Stimulated activated naive CD8-positive, alpha-beta T cell treated with anti-CD3 and anti-CD28 coated beads, Interleukin-15, Interleukin-2, amounts not matched to agents 100 U/mL and 50 U/mL, for 24 hours (primary cell): ENCODE measurements around the gene ARNT2.

Source experiments
- ATAC-seq: fragments of 150-1000 bp; cut with Tn5 transposase; one replicate; pipeline ENCODE4 v1.10.0; 2021
- DNase-seq: peaks from one replicate; pipeline ENCODE4 v3.0.0; 2021

Gene ARNT2

DNA sequence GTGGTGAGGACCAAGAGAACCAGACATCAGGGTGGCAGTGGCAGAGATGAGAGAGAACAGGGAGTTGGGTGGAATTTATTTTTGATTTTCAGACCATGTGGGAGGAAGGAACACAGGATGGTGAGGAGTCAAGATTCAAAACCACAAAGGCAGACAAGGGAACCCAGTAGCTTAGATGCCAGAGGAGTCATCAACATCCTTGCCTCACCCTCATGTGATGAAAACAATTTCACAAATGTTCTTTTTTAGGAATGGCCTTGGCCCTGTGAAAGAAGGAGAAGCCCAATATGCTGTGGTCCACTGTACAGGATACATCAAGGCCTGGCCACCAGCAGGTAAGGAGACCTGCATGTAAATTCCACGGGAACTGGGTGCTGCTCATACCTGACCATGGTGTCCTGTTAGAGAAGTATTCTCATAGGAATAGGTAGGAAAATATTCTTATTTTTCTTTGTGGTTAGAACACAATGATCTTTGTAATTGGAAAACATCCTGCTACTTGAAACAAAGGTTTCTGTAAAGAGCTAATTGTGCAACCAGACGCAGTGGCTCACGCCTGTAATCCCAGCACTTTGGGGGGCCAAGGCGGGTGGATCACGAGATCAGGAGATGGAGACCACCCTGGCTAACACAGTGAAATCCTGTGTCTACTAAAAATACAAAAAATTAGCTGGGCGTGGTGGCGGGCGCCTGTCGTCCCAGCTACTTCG is 110.0 kb downstream of the ARNT2 start:
- no peak for ATAC-seq
- DNase-seq = no peak

DNA sequence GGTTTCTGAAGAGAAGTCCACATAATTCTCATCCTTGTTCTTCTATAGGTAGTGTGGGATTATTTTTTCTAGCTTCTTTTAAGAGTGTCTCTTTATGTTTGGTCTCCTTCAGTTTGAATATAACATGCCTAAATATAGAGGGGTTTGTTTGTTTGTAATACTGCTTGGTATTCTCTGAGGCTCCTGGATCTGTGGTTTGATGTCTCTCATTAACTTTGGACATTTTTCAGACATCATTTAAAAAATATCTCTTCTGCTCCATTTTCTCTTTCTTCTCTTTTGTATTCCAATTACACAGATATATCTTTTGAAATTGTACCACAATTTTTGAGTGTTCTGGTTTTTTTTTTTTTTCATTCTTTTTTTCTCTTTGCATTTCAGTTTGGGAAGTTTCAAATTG is 113.1 kb downstream of the ARNT2 start:
- ATAC-seq (no peak), DNase-seq (no peak)

DNA sequence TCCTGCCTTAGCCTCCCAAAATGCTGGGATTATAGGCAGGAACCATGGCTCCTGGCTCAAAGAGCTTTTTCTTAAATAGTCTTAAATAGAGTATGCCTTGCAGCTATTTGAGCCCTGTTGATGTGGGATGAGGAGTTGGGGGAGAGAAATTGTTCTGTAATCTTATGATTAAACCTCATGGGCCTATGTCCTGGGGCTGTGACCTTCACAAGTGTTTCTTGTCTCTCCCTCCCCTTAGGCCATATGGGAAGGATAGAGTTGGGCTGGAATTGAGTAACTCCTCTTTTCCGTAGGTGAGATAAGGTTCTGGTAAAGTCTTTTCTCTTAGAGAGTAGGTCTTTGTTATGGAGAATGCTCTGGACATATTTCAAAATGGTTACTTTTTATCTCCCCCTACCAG is 114.3 kb downstream of the ARNT2 start:
- DNase-seq (no peak), ATAC-seq (no peak)

DNA sequence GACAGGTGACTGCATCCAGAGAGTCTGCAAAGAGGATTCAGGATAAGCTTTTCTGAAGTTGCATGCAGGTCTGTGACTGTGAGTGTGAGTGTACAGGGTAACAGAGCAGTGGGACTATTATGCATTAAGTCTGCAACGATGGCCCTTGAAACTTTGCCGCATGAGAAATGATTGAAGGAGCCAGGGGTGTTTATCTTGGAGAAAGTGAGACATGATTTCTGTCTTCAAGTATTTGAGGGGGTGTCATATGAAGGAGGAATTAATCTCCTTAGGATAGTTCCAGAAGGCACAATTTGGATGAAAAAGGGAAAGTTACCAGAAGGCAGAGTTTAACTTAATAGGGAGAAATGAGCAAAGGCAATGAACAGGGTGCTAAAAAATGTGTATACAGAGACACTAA is 119.6 kb downstream of the ARNT2 start:
- DNase-seq = no peak
- ATAC-seq = no peak

DNA sequence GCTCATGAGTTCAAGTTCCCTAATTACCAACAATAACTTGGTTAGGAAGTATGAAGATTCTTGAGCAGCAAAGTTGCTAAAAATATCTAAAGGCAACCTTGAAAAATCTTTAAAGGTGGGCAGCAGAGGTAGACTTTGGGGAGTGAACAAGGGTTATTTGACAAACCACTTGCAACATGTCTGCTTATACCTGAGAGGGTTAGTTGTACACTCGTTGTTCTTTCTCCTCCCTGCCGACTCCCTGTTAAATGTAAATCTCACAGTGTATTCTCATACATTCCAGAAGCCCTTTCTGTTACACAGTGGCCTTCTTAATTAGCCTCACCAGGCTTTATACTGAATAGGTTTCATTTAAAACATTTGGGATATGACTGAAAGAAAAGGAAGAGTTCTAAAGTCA is 121.7 kb downstream of the ARNT2 start:
- ATAC-seq (no peak), DNase-seq (no peak)

DNA sequence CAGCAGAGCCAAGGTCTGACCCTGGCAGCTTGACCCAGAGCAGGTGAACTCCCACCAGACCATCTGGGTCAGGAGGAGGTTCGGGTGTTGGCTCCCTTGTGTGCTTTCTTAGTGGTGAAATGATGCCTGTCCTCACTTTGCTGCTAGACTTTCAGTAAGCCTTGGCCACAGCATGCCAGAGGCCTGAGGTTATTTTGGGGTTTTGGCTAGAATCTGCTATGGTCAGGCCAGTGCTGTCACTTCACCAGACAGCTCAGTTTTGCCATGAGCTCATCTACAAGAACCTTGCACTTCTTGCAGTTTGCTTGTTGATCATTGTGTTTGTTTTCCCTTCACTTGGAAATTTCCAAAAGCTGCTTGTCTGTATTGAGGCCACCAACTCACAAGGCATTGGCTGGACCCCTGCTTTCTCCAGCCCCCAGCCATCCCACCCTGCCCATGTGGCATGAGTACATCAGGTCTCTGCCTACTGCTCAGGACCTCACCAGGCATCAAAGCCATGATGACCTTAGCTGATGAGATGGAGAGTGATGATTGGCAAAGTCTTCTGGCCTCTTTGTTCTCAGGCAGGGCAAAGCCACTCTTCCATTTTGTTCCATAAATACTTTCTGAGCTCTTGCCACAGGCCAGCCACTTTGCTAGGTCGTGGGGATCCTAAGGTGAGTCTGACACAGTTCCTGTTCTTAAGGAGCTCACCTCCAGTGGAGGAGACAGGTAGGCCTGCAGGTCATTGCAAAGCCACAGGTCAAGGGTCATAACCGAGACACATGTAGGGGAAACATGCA is 122.6 kb downstream of the ARNT2 start:
- no peak for DNase-seq

DNA sequence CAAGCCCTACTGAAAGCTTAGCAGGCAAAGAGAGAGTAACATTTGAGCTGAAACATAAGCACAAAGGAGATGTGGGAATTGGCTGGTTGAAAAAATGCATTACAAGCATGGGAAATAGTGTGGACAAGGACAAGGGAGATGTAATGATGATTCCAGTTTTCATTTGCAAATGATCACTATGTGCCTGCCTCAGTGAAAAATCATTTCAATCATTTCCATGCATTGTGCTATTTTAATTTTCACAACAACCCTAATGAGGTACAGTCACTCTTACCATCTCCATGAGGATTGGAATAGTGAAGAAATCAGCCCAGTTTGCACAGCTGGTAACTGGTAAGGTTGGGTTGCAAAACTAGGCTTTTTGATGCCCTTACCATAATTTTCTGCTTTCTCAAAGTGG is 123.2 kb downstream of the ARNT2 start:
- ATAC-seq (no peak), DNase-seq (no peak)

More for the DNA sequence above, 122.6 kb downstream of the ARNT2 start:
- no peak for ATAC-seq

DNA sequence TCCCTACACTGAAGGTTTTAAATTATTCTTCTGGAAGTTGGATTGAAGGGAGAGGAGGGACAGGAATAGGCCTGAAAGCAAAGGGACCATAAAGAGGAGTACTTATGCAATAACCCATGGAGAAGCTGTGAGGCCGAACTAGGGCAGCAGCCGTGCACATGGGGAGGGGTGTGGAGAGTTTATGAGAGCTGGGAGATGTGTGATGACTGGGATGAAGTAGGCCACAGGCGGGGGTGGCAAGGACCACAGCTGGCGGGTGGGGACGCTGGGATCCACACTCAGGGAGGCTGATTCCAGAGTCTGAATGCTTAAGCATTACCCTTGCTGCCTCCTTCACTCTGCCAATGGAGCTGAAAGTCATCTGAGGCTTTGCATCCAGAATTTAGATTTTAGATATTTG is 123.8 kb downstream of the ARNT2 start:
- ATAC-seq (no peak), DNase-seq (no peak)

DNA sequence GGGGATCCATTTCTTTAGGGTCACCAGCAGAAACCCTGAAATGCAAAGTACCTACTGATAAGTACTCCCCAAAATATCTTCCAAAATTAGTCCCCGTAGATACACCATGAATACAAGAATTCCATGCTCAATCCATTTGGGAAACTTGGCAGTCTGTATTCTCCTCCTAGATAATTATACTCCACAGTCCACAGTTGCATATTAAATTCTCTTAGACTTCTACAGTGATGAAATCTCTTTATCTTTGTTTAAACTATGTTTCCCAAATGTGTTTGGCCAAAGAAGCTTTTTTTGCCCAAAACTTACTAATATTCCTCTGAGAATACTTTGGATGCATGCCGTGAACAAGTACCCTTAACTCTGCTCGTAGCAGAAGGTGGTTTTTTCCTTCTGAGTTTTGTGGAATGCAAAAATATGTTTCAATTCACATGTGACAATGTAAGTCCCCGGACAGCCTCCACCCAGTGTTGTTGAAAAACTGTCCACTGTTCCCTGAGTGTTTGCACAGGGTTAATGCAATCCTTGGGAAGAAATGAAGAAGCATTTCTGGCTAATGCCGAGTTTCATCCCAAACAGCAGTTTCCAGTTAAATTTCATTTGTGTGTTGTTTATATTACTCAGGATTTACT is 126.7 kb downstream of the ARNT2 start:
- DNase-seq (no peak), ATAC-seq (no peak)

DNA sequence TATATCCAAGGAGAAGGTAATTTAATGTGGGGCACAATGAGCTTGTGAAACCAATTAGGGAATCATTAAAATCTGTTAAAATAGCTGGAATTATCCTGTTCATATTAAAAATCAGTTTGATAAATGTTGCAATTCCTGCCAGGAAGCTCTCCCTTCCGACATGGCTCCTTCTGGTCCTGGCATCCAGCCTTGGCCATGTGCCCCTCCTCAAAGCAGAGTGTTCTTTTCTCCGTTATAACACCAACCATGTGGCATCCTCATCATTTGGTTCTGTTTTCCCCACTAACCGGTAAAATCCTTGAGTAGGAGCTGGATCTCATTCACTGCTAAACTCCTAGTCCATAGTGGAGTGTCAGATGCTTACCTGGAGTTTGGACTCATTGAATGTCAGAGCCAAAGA is 127.2 kb downstream of the ARNT2 start:
- ATAC-seq (no peak), DNase-seq (no peak)

DNA sequence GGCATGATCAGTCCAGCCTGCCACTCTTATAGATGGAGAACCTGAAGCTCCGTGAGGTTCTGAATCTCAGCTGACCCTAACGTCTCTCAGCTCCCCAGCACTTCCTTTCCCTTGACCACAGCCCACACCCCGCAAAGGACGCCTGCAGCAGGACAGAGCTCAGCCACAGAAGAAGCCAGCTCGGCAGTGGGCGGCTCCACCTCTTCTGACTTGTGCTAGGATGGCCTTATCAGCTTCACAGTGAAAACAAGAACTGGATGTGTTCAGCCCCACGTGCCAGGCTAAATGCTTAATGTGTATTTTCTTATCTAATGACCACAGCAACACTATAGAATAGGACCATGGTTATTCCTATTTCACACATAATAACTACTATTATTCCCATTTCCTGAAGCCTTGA is 127.6 kb downstream of the ARNT2 start:
- DNase-seq = no peak
- ATAC-seq = no peak

DNA sequence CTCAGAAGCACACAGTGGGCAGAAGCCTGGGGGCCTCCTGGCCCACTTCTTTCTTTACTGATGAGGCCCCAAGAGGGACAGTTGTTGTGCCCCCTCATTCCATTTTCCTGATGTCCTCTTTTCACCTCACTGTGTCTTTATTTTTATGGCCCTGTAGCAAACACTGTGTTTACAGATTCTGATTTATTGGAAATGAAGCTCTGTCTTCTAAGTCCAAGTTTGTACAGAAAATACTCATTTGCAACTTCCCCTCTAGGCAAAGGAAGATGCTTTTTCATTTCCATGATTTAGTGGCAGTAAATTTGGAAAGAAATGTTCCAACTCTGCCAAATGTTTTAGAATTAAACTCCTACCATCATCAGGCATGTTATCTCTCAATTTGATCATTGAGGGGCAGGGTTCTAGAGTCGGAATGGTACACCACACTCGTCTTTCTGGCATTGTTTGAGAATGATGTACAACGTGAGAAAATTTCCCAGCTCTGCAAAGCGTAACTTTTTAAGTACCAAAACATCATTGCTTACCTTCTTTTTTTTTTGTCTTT is 129.7 kb downstream of the ARNT2 start:
- ATAC-seq (no peak), DNase-seq (no peak)

DNA sequence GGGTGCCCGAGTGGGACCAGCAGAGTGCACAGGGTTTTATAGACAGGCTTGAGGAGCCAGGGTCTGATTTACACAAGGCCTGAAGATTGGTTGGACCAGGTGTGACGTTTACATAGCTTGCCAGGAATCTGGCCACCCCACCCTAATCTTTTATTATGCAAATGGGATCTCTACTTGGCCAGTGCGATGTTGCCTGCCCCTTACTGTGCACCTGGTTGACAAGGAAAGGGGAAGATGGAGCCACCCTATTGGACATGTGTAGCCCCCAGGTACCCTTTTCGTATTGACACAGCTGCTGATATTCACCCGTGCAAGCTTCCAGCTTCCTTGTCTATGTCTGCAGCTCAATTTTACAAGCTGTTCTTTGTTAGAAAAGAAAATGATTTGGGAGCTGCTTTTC is 132.0 kb downstream of the ARNT2 start:
- ATAC-seq (no peak), DNase-seq (no peak)

DNA sequence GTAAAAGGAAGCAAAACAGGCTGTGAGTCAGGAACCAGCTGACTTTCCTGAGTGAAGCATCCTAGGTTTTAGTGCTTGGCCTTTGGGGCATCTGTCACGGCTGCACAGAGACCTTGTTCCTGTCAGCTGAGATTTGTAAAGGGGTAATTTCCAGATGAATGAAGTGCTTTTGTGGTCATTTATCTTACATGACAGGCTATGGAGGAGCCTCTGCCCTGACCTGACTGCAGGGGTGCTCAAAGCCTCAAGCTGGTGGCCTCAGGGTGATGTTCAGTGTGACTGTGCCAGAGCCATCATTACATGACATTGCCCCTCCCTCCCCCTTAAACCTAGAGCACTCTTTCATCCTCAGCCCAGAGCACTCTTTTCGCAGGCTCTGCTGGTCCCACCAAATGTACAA is 132.5 kb downstream of the ARNT2 start:
- no peak for DNase-seq
- ATAC-seq = no peak

DNA sequence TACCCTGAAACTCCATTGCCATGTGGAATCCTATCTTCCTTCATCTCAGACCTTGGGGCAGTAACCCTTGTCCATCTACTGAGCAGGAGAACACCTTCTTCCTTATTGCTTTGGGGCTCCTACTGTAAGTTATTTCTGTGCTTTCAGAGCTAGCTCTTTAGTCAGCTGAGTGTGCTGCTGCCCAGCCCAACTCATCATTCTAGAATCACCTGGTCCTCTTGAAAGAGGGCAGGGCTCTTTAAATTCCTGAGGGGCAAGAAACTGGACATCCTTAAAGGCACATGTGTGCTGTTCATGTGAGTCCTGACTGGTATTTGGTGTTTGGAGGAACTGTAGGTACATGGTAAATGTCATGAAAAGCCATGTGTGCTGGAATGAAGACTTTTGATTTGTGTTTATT is 140.9 kb downstream of the ARNT2 start:
- ATAC-seq = no peak

DNA sequence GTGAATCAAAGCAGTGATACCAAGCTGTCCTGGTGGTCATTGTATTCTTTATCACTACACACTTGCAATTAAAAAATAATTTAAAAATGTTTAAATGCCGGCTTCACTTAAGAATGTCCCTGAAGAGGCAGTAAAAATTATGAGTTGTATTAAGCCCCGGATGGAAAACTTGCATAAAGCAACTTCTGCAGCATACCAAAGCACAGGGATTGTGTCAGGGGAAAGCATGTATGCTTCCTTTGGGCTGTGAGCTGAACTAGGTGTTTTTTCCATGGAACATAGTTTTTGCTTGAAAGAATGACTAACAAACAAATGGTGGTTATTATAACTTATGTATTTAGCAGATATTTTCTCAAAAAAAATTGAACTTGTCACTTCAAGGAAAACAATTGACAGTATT is 143.1 kb downstream of the ARNT2 start:
- DNase-seq (no peak), ATAC-seq (no peak)

More for the DNA sequence above, 140.9 kb downstream of the ARNT2 start:
- no peak for DNase-seq

DNA sequence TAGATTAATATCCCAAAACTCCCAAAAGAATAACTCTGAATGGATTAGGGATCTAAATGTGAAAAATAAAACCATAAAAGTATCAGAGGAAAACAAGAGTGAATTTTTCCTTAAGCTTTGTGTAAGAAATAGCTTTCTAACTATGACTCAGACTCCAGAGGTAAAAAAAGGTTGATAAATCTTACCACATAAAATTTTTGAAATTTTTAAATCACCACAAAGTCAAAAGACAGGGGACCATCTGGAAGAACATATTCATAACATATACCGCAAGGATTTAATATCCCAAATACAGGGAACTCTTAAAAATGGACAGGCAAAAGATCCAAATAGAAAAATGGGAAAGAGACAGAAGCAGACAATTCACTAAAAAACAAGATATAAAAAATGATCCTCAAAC is 145.0 kb downstream of the ARNT2 start:
- ATAC-seq = no peak
- DNase-seq = no peak

DNA sequence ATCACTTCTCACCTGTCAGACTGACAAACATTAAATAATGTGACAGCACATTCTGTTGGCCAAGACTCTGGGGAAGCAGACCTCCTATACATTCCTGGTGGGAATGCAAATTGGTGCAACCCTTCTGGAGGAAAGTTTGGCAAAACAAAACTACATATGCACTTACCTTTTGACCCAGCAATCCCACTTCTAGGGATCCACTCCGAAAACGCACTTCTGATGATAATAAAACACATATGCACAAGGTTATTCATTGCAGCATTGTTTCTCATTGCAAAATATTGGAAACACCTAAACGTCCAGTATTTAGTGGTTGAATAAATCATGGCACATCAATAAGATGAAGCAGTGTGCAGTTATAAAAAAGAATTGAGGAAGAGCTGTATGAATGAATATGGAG is 145.5 kb downstream of the ARNT2 start:
- DNase-seq = no peak
- ATAC-seq = no peak

DNA sequence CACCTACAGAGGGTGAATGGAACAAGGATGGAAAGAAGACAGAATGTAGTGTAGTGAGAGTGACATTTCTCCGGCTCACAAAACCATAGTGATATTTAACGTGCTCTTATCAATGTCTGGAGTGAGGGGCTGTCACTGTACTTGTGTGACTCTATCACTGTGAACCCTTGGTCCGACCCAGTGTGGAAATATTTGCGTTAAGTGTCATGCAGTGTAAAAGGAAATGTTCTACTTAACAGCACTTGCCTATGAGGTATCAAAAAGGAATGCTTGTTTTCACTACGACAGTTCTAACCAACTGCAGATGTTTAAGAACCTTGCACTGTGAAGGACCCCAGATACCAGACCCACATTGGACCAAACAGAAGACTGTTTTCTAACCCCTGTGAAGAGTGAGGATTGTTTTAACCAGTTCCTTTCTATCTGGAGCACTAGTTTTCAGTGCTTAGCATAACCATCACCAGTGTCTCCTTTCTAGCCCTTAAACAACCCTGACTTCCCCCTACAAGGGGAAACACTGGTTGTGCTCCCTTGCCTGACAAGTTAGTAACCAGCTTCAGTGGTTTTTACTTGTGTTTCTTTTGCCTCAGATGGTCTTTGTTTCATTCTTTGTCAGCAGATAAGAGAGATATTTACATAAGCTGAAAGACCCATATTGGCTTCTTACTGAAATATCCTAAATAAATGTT is 146.2 kb downstream of the ARNT2 start:
- DNase-seq (no peak), ATAC-seq (no peak)

DNA sequence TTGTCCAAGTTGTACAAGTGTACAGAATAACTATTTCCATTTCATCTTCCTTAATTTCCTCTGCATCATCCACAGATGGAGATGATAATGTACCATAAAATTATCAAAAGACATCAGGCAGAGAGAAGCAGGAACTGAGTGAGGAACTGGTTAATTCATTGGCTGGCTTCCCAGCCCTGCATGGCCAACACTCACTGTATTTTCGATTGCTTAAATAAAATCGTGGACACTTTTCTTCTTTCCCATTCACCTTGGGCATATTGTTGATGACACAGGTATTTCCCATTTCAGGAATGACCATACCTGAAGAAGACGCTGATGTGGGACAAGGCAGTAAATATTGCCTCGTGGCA is 146.7 kb downstream of the ARNT2 start:
- ATAC-seq = no peak
- DNase-seq = no peak

DNA sequence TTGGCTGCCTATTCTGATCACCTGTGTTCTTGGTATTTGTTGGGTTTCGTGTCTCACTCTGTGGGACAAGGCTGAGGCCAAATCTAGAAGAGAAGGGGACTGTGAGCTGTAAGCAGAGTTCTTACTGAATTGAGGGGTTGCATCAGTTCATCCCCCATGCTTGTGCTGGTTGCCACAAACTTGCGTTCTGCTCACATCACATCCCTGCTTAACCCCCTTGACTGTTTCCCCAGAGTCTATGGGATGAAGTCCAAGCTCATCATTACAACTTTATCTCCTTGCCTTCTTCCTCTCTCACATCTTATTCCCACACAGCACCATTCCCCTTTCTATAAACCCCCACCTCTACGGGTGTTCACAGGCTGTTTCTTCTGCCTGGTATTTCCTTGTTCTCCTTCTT is 147.2 kb downstream of the ARNT2 start:
- DNase-seq (no peak), ATAC-seq (no peak)

DNA sequence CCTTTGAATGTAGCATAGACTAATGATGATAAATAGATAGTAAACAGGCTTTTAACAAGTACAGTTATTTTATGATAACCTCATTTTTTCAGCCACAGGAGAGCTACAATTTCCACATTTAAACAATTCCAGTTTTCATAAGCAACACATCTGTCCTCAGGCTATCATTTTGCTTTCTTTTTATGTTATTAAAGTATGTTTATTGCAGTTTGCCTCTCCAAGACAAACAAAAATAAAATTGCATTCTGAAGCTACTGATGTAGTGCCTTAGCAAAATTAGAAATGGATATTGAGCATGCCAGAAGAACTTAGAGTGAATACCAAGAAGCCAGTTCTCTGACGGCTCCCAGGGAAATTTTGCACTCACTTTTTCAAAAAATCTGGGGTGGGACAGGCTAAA is 150.4 kb downstream of the ARNT2 start:
- ATAC-seq (no peak), DNase-seq (no peak)
